Measurements from ENCODE around the gene KIF19. TPM values are rescaled to one million over a fixed set of nuclear protein-coding genes. Genes with fewer than 3 reads are reported as not detected.

Gene KIF19
- polyA plus RNA-seq, 1 donor from 2014 or later = 0.33 TPM

DNA sequence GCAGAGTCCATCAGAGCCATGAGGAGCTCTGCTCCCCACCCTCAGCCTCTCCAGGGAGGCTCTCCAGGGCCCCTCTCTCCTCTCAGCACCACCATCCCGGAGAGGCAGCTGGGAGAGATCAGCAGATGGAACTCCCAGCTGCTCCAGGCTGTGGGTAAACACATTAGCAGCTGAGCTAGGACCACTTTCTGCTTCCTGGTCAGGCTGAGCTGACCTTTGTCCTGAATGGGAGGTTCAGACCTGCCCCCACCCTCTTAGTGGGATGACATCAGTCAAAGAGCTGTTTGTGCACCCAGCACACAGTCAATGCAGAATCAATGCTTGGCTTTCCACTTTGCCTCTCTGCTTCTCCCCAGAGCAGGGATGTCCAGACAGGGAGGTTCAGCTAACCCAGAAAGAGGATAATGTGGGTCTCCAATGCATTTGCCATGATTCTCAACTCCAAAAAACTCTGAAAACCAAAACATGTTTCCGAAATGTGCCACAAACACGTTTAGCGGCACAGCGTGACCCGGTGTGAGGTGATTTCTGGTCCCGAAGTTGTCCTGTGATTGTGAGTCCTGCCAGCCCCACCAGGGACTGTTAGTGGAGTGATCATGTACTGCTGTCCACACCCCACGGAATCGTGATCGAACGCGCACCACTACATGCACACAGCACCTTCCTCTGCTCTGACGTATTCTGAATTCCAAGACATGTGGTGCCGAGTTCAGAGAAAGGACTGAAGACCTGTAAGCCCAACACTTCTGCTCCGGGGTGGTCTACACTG is 48.0 kb downstream of the KIF19 start:
- H3K27me3 Mint-ChIP-seq = peaks cover 10% of the 10 kb centered on the region
- no peaks in the 10 kb centered on the region for H3K36me3 Mint-ChIP-seq
- no peak overlapping the region for H3K27ac Mint-ChIP-seq
- no peak overlapping the region for H3K4me3 Mint-ChIP-seq
- H3K4me1 Mint-ChIP-seq = peaks cover 0 to 5% (median 4%) of the 10 kb centered on the region in 3 donors
- H3K9me3 Mint-ChIP-seq = no peaks in the 10 kb centered on the region

DNA sequence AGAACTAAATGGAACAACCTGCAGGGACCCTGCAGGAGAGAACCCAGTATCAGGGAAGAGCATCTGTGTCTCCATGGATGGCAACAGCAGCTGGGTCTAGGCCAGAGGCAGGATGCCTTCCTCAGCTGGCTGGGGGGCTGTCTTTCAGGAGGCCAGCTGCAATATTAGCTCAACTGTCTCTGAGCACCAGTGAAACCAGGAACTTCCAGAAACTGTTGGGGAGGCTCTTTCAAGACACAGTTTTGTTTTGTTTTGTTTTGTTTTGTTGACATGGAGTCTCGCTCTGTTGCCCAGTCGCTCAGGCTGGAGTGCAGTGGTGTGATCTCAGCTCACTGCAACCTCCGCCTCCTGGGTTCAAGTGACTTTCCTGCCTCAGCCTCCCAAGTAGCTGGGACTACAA is 48.8 kb downstream of the KIF19 start:
- Mint-ChIP-seq H3K4me1 (no peaks in the 10 kb centered on the region), H3K36me3 (no peaks in the 10 kb centered on the region), H3K27me3 (peaks cover 7% of the 10 kb centered on the region), H3K27ac (no peak overlapping the region), H3K4me3 (no peak overlapping the region), H3K9me3 (no peaks in the 10 kb centered on the region)

DNA sequence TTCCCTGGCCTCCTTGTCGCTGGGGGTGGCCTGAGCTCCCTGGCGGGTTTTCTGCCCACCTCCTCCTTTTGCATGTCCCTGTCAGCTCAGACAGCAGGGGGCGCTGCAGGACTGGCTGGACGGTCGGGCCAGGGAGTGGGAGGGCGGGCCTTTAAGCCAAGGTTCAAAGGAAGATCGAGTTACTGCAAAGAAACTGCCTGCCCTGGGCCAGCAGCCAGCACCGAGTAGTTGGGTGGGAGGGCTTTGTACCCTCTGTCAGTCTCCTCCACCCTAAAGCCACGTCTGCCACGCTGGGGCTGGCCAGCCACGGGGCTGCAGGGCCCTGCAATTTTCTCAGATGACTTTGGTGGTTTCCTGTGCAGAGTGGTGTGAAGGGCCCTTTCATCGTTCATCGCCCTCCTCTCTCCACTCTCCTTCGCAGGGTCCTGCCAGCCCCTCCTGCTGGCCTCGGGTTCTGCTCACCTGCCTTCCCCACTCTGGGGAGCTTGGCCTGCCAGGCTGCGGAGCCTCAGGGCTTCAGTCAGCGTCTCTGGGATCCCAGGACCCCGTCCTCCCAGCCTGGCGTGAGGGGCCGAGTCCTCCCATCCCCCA is 53.6 kb downstream of the KIF19 start:
- Mint-ChIP-seq H3K27me3 (peaks cover 7% of the 10 kb centered on the region), H3K9me3 (no peaks in the 10 kb centered on the region), H3K27ac (no peak overlapping the region), H3K36me3 (no peaks in the 10 kb centered on the region), H3K4me1 (peaks cover 0 to 2% (median 0%) of the 10 kb centered on the region in 3 donors), H3K4me3 (no peak overlapping the region)

DNA sequence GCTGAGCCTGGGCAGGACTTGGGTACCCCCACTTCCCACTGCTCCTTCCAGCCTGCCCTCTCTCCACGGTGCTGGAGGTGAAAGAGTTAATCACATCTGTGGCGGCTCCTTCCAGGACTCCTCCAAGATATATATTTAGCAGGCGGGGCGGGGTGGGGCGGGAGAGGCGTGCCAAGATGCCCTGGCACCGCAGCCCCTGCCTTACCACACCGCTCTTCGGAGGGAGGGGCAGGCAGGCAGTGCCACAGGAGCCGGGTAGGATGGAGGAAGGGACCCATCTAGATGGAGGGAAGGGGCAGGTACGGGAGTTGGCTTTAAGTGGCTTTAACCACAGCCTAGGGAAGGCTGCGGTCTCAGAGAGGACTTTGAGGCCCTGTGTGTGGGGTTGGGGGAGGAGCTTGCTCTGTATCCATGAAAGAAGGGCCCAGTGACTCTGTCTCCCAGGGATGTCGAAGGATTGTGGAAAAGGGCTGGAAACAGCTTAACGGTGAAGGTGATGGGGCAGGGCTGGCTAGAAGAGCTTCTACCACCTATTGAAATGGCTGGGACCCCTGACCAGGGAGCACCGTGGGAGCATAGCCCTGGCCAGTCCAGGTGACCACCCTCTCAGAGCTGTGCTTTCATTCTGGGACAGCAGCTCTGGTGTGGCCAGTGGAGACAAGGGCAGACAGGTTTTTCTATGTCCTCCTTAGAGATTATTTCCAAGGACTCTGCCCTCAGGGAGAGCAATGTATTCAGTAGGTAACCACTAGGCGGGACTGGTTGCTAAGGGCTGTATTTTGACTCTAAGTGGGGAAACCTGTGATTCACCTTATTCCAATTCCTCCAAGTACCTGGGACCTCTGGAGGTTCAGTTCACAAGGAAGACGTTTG is 54.3 kb downstream of the KIF19 start:
- H3K36me3 Mint-ChIP-seq = no peaks in the 10 kb centered on the region
- H3K9me3 Mint-ChIP-seq = no peaks in the 10 kb centered on the region
- H3K4me1 Mint-ChIP-seq = peaks cover 0 to 2% (median 0%) of the 10 kb centered on the region in 3 donors
- peaks cover 7% of the 10 kb centered on the region for H3K27me3 Mint-ChIP-seq
- no peak overlapping the region for H3K4me3 Mint-ChIP-seq
- no peak overlapping the region for H3K27ac Mint-ChIP-seq

DNA sequence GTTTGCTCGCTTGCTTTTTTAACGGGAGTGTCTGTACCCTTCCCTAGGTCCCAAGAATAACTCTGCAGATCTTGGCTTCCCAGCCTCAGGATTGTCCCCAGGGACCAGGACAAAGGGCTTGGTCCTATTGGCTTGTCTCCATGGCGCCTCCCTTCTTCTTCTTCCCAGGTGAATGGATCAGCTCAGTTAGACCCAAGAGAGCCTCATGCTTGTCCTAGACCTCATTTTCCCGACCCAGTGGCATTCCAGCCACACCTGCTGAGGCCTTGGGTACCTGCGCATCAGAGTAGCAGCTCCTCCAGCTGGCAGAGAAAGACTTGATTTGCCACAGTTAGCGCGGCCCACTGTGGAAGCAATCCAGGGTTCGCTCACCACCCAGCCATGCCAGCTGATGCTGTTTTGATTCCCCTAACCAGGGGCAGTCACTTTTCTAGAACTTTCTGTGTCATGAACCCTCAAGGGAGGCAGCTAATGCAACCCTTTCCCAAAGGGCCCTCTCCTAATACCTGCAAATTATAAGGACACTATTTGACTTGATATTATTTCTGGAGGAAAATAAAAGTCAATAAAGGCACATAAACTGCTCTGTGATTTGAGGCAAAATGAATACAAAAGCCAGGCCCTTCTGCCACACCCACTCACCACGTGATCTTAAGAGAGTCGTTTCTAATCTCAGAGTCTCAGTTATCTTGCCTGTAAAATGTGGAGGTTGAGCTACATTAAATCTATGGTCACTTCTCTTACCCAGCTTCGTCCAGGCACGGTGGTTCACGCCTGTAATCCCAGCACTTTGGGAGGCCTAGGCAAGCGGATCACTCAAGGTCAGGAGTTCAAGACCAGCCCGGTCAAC is 55.2 kb downstream of the KIF19 start:
- Mint-ChIP-seq H3K36me3 (no peaks in the 10 kb centered on the region), H3K9me3 (no peaks in the 10 kb centered on the region), H3K27ac (no peak overlapping the region), H3K27me3 (peaks cover 9% of the 10 kb centered on the region), H3K4me3 (no peak overlapping the region), H3K4me1 (peaks cover 0 to 2% (median 0%) of the 10 kb centered on the region in 3 donors)

DNA sequence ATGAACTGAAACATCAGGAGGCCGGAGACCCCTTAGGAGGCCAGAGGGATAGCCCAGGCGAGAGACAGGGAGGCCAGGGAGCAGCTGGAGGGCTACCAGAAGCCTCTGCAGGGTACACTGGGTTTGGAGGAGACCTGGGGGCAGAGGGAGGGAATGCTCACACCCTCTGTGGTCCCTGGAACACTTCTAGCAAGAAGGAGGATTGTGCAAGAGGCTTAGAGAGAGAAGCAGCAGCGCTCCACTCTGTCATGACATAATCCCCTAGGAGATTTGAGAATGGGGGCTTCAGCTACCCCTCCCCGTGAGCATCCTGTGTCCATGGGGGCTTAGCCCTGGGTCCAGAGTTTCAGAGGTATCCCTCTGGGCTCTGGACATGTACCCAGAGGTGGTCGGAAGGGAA is 57.1 kb downstream of the KIF19 start:
- Mint-ChIP-seq H3K27me3 (peaks cover 9% of the 10 kb centered on the region), H3K36me3 (no peaks in the 10 kb centered on the region), H3K4me3 (no peak overlapping the region), H3K9me3 (no peaks in the 10 kb centered on the region), H3K4me1 (peaks cover 0 to 2% (median 0%) of the 10 kb centered on the region in 3 donors), H3K27ac (no peak overlapping the region)

DNA sequence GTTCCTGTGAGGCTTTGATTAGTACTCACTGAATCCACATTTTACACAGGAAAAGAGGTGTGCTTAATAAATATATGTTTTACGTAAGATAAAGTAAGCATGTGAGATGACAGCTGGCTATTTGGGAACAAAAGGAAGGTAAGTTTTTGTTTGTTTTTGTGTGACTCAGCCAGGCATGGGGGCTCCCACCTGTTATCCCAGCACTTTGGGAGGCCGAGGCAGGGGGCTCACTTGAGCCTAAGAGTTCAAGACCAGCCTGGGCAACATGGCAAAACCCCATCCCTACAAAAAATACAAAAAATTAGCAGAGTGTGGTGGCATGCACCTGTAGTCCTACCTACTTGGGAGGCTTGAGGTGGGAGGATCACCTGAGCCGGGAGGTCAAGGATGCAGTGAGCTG is 59.2 kb downstream of the KIF19 start:
- Mint-ChIP-seq H3K4me1 (peaks cover 0 to 2% (median 0%) of the 10 kb centered on the region in 3 donors), H3K27me3 (peaks cover 7% of the 10 kb centered on the region), H3K36me3 (no peaks in the 10 kb centered on the region), H3K27ac (peak overlapping the region in 1 of 3 donors; percentile 62), H3K4me3 (no peak overlapping the region), H3K9me3 (no peaks in the 10 kb centered on the region)

DNA sequence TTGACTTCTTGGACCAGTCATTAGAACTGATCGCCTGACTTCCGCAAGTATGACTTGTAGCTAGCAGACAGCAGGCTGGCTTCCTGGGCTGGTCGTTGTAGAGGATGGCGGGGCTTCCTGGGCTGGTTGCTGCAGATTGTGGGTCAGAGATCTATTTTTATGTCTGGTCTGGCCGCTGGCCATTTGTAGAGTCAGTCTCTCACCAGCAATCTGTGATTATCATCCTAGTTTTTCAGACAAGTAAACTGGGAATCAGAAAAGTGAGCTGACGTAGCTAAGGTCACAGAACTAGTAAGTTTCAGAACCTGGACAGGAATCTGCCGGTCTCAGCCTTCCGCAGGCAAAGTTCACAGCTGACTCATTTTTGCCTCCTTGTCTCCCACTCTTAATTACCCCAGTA is 60.4 kb downstream of the KIF19 start:
- Mint-ChIP-seq H3K27ac (no peak overlapping the region), H3K9me3 (no peaks in the 10 kb centered on the region), H3K36me3 (no peaks in the 10 kb centered on the region), H3K4me1 (no peaks in the 10 kb centered on the region), H3K27me3 (peaks cover 7% of the 10 kb centered on the region), H3K4me3 (no peak overlapping the region)

DNA sequence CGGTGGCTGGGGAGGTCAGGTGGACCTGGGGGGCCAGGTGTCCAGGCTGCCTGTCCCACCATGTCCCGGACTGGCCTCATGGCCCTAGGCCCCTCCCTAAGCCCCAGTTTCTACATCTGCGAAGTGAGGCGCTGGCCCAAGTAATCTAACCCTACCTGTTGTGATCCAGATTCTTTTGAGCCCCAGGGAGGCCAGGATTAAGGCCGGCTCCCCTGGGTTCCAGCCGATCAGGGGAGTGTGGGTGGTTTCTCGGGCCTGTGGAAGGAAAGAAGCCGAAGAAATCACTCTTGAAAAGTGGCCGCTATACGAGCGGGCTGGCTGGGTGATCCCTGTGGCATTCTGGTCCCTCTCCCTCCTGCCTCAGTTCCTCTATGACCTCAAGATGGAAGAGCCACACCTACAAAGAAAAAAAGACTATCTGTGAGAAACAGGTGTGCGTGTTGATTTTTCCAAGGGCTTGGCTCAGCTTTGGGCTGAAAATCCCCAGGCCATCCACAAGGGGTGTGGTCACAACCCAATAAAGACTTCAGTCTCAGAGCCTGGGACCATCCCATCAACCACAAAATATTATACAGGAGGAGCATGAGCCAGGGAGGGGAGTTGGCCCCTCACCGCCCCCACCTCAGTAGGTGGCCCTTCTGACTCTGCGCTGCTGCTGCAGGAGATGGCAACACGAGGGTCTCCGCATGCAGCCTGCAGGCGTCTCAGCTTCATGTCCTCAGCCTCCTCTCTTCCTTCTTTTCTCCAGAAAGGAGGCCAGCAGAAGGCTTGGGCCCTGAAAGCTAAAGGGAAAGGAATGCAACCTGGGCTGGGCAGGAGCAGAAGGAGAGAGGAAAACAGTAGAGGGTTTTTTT is 61.6 kb downstream of the KIF19 start:
- H3K4me1 Mint-ChIP-seq = no peaks in the 10 kb centered on the region
- no peaks in the 10 kb centered on the region for H3K9me3 Mint-ChIP-seq
- peaks cover 7% of the 10 kb centered on the region for H3K27me3 Mint-ChIP-seq
- no peak overlapping the region for H3K27ac Mint-ChIP-seq
- no peak overlapping the region for H3K4me3 Mint-ChIP-seq
- no peaks in the 10 kb centered on the region for H3K36me3 Mint-ChIP-seq

DNA sequence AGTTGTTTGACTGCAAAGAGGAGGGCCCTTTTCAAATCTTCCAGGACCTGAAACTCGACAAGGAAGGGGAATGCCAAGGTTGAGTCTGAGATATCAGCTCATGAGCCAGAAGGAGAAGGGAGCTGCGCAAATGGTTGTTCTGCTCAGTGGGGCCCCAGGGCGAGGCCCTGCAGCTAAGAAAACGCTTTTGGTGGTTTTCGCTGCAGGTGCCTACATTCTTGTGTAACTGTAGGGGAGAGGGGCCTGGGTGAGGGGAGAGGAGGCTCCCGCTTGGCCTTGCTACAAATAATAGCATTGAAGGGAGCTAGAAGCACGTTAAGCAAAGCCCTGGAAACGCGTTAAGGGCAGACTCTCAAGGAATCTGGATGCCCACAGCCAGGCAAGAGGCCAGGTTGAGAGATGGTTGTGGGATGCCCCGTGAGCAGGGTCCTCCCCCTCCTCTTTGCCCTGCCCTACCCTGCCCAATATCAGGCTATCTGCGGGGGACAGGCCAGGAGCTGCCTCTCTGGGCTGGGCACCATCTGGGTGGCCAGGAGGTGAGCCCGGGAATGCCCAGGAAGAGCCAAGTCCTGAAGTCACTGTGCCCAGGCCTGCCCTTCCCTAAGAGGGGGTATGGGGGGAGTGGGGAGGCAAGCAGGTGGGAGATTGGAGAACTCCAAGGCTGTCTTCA is 63.2 kb downstream of the KIF19 start:
- H3K4me3 Mint-ChIP-seq = no peak overlapping the region
- peaks cover 0 to 2% (median 0%) of the 10 kb centered on the region in 3 donors for H3K4me1 Mint-ChIP-seq
- peak overlapping the region in 1 of 3 donors; percentile 63 for H3K27ac Mint-ChIP-seq
- H3K27me3 Mint-ChIP-seq = peaks cover 14% of the 10 kb centered on the region
- H3K9me3 Mint-ChIP-seq = peaks cover 0 to 3% (median 0%) of the 10 kb centered on the region in 3 donors
- H3K36me3 Mint-ChIP-seq = no peaks in the 10 kb centered on the region

DNA sequence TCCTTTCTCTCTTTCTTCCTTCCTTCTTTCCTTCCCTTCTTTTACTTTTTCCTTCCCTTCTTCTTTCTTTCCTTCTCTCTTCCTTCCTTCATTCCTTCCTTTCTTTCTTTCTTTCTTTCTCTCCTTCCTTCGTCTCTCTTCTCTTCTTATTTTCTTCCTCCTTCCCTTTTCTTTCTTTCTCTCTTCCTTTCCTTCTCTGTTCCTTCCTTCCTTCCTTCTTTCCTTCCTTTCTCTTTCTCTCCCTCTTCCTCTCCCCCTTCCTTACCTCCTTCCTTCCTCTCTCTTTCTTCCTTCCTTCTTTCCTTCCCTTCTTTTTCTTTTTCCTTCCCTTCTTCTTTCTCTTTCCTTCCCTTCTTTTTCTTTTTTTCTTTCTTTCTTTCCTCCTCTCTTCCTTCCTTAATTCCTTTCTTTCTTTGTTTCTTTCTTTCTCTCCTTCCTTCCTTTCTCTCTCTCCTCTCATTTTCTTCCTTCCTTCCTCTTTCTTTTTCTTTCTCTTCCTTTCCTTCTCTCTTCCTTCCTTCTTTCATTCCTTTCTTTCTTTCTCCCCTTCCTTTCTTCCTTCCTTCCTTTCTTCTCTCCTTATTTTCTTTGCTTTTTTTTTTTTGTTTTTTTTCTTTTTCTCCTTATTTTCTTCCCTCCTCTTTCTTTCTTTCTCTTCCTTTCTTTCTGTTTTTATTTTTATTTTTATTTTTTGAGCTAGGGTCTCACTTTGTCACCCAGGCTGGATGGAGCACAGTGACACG is 64.1 kb downstream of the KIF19 start:
- H3K27ac Mint-ChIP-seq = no peak overlapping the region
- peaks cover 0 to 3% (median 0%) of the 10 kb centered on the region in 3 donors for H3K9me3 Mint-ChIP-seq
- peaks cover 11% of the 10 kb centered on the region for H3K27me3 Mint-ChIP-seq
- no peak overlapping the region for H3K4me3 Mint-ChIP-seq
- peaks cover 0 to 2% (median 0%) of the 10 kb centered on the region in 3 donors for H3K4me1 Mint-ChIP-seq
- H3K36me3 Mint-ChIP-seq = no peaks in the 10 kb centered on the region

DNA sequence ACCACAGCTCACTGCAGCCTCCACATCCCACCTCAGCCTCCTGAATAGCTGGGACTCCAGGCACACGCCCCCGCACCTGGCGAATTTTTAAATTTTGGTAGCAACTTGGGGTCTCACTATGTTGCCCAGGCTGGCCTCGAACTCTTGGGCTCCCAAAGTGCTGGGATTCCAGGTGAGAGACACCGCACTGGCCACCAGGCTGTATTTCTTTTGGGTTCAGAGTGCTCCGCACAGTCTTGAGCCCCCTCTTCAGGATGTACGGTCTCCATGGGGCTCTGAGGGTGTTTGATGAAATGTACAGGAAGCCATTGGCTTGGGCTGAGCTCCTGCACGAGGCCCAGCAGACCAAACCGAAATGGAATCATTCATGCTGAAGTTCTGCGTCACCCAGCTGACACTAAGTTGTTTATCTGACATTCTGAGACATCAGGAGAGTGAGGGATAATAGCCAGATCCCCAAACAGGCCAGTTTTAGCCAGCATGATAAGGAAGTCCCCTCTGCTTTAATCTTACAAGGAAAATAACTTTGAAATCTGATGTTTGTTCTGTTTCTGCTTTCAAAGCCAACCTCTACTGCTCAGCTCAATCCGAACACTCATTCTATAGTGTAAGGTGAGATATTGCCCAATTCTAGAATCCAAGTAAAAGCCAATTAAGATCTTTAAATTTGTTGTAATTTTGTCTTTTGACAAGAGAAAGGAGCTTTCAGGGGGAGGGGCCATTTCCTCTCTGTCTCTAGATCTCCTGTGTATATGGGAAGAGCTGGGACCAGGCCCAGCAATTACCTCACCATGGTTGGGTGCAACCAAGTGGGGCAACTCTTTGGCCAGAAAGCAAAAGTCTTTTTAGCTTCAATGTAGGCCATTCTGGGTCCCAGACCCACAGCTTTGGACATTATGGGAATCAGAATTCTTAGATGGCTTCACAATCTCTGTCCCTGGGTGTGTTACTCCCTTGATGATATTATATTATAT is 64.9 kb downstream of the KIF19 start:
- peaks cover 0 to 3% (median 0%) of the 10 kb centered on the region in 3 donors for H3K9me3 Mint-ChIP-seq
- no peaks in the 10 kb centered on the region for H3K36me3 Mint-ChIP-seq
- H3K27me3 Mint-ChIP-seq = peaks cover 9% of the 10 kb centered on the region
- no peak overlapping the region for H3K4me3 Mint-ChIP-seq
- H3K4me1 Mint-ChIP-seq = peaks cover 0 to 2% (median 0%) of the 10 kb centered on the region in 3 donors
- no peak overlapping the region for H3K27ac Mint-ChIP-seq

All from IgD-negative memory B cell (primary cell).